HG03342 (cell line): ENCODE data around the gene INPP5A.

ENCODE experiments used
- ATAC-seq: cut with Tn5 transposase; IDR thresholded peaks from one replicate; pipeline ENCODE4 v1.9.1; 2021; ENCODE audit warnings: mild to moderate bottlenecking, moderate library complexity; ENCODE audit not compliant: unreplicated experiment

INPP5A gene

GRCh38 chr10:132576671-132577349 lies 39.2 kb downstream of the INPP5A start:
- no peak for ATAC-seq

GRCh38 chr10:132577350-132578003 lies 39.9 kb downstream of the INPP5A start:
- no peak for ATAC-seq

GRCh38 chr10:132578287-132578951 lies 40.8 kb downstream of the INPP5A start:
- ATAC-seq: no peak

- ATAC-seq: no peak
Observed at GRCh38 chr10:132579027-132579859, 41.7 kb downstream of the INPP5A start.

- ATAC-seq: no peak
Observed at GRCh38 chr10:132580143-132580542, 42.6 kb downstream of the INPP5A start.

- no peak for ATAC-seq
Observed at GRCh38 chr10:132580617-132581016, 43.0 kb downstream of the INPP5A start.

- ATAC-seq: no peak
Observed at GRCh38 chr10:132582137-132582536, 44.5 kb downstream of the INPP5A start.

- ATAC-seq: no peak
Observed at GRCh38 chr10:132582771-132583170, 45.2 kb downstream of the INPP5A start.

GRCh38 chr10:132583456-132583855 lies 45.9 kb downstream of the INPP5A start:
- ATAC-seq: no peak

- ATAC-seq: no peak
Observed at GRCh38 chr10:132584081-132584480, 46.5 kb downstream of the INPP5A start.

GRCh38 chr10:132585732-132586722 lies 48.4 kb downstream of the INPP5A start:
- no peak for ATAC-seq

- ATAC-seq: no peak
Observed at GRCh38 chr10:132586739-132587138, 49.2 kb downstream of the INPP5A start.

- no peak for ATAC-seq
Observed at GRCh38 chr10:132587175-132587574, 49.6 kb downstream of the INPP5A start.

- ATAC-seq: peak; percentile 53
Observed at GRCh38 chr10:132588301-132589013, 50.9 kb downstream of the INPP5A start.

- ATAC-seq: no peak
Observed at GRCh38 chr10:132589015-132589414, 51.4 kb downstream of the INPP5A start.

GRCh38 chr10:132589681-132590080 lies 52.1 kb downstream of the INPP5A start:
- no peak for ATAC-seq

GRCh38 chr10:132590094-132590751 lies 52.6 kb downstream of the INPP5A start:
- ATAC-seq: no peak

- no peak for ATAC-seq
Observed at GRCh38 chr10:132590752-132591121, 53.1 kb downstream of the INPP5A start.
